IPS-11a (cell line): ENCODE measurements around the gene PSMA7.

Experiments used
- H3K4me3 ChIP-seq: one replicate; pipeline ENCODE4 v1.5.1; 2013; ENCODE audit warnings: low read depth, low read length, control low read depth

PSMA7 gene

GRCh38 chr20:62143081-62143956 lies at the start of gene PSMA7, which contains the start of gene SS18L1:
Gene PSMA7 (minus strand): TSS chr20:62143394. CDS start chr20:62143303, 91 bp downstream.
Gene SS18L1 (plus strand): TSS chr20:62143769. CDS start chr20:62143821, 52 bp downstream.
- H3K4me3 ChIP-seq, result peak within 1 kb of the TSS; percentile 78

- no peak overlapping the region for H3K4me3 ChIP-seq
Observed at GRCh38 chr20:62192635-62193034, 49.4 kb upstream of the PSMA7 start.

DNA sequence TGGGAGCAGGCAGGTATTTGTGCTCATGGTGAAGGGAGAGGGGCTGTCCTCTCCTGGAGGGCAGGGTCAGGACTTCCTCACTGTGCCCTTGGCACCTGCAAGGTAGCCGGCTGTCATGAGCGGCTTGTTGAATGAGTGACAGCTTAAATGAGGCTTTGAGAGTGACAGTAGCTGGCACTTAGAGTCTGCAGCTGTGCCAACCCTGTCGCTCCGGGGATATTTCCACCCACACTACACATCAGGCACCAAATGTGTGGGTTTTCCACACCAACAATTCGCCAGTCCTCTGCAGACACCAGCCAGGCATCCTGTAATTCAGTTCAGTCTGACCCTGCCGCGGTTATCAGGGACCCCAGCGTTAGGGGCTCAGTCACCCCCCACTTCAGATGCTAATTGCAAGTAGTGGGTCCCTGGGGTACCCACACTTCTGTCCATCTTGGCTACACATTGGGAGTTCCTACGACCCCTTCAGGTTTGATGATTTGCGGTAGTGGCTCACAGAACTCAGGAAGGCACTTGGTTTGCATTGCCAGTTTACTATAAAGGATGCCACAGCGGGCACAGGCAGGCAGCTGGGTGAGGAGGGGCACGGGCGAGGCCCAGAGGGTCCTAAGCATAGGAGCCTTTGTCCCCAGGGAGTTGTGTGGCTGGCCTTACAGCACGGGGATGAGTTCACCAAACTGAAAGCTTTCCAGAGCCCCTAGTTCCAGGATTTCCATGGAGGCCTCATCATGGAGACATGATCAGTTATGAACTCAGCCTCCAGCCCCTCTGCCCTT lies 48.8 kb upstream of the PSMA7 start:
- H3K4me3 ChIP-seq, result no peak overlapping the region

- H3K4me3 ChIP-seq, result no peak overlapping the region
Observed at GRCh38 chr20:62190639-62191411, 47.6 kb upstream of the PSMA7 start.

- no peak overlapping the region for H3K4me3 ChIP-seq
Observed at GRCh38 chr20:62186887-62187866, 44.0 kb upstream of the PSMA7 start.

- H3K4me3 ChIP-seq, result no peak overlapping the region
Observed at GRCh38 chr20:62186096-62186426, 42.9 kb upstream of the PSMA7 start.

- peak overlapping the region; percentile 76 for H3K4me3 ChIP-seq
Observed at GRCh38 chr20:62183426-62184142, 40.4 kb upstream of the PSMA7 start.

- H3K4me3 ChIP-seq, result peak within 1 kb of the TSS; percentile 76
Observed at GRCh38 chr20:62182469-62183425, 39.6 kb upstream of the PSMA7 start, which contains the start of gene MTG2. Gene MTG2 (plus strand): TSS chr20:62183028. CDS start chr20:62193421, 10,393 bp downstream.

DNA sequence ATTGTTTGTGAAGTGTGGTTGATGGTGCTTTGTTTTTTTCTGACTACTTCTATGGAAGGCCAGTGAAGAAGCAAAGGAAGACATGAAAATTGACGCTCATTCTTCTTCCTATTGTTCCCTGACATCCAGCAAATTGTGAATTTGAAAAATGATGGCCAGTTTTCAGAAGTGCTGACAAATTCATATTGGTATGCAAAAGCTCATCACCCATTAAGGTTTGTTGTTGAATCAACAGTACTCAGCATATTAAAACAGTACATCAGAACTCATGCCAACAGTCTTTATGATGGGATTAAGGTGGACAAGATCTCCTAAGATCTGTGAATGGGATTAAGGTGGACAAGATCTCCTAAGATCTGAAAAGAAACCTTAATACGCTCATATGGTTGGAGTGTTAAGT lies 38.6 kb upstream of the PSMA7 start:
- peak overlapping the region; percentile 76 for H3K4me3 ChIP-seq

- no peak overlapping the region for H3K4me3 ChIP-seq
Observed at GRCh38 chr20:62179162-62179504, 35.9 kb upstream of the PSMA7 start.

- H3K4me3 ChIP-seq, result no peak overlapping the region
Observed at GRCh38 chr20:62178316-62179161, 35.3 kb upstream of the PSMA7 start.

DNA sequence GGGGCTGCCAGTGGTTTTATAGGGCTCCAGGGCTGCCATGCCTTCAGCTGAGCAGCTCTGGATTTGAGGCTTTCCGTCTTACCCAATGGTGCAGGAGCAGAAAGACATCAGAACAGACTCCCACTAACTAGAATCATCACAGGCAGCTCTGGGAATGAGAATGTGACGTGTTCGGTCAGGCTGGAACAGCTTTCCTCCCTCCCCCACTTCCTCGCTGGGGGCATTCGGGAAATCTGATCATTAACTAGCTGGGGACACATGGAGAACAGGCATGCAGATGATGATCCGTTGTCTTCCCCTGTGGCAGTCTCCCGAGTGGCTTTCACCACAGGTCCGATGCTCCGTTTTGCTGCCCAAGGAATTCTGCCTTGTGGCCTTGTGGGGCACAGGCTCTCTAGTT lies 34.1 kb upstream of the PSMA7 start:
- H3K4me3 ChIP-seq, result no peak overlapping the region

DNA sequence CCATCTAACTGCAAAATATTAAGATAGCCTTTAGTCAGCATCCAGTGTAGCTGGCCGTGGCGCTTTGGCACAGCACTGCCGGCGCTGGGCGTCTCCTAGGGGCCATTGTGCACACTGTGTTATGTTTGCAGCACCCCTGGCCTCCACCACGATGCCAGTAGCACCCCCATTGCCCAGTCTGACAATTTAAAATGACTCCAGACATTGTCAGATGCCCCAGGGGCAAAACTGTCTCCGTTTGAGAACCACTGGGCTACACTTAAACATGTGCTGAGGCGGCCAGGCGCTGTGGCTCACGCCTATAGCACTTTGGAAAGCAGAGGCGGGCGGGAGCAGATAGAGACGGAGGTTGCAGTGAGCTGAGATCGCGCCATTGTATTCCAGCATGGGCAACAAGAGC lies 33.7 kb upstream of the PSMA7 start:
- H3K4me3 ChIP-seq, result no peak overlapping the region

DNA sequence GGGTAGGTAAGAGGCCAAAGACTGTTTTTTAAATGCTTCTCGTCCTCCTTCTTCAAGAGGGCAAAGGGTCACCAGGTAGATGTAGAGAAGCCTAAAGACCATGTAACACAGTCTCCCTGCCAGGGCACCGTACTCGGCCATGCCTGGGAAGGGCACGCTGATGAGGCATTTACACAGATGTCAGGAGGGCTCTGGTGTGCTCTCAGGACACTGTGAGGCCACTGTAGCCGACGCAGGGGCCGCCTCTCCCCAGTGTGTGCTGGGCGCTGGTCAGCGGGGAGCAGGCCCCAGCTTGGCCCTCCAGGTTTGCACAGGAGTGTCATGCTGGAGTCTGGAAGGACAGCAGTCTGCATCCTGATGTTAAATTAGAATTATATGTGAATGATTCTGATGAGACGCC lies 32.5 kb upstream of the PSMA7 start:
- H3K4me3 ChIP-seq, result no peak overlapping the region

DNA sequence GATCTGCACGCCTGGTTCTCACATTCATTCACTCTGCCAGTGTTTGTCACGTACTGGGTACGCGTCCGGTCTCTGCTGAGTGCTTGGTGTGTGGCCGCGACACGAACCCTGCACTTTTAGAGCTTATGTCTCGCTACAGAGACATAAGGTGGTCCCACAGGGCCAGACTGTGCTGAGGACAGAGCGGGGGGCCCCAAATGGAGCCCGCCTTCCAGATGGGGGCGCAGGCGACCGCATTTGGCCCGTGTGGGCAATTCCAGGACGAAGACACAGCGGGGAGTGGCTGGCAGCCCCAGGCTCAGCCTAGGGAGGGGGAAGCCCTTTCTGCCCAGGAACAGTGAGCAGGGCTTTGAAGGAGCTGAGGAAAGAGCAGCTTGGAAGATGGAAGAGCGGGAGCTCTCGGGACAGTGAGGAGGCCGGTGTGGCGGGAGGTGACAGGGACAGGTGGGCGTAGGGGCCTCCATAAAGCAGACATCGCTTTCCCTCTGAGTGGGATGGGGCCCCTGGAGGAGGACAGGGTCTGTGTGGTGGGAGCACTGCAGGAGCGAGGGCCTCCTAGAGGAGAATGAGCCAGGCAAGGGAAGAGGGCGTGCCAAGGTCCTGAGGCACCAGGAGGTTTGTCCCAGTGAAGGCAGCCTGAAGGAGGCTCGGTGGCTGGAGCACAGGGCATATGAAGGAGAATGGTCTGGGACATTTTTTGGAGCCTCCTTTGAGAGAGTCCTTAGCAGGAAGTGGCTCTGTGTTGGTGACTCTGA lies 31.9 kb upstream of the PSMA7 start:
- H3K4me3 ChIP-seq, result no peak overlapping the region

GRCh38 chr20:62174021-62174804 lies 31.0 kb upstream of the PSMA7 start:
- no peak overlapping the region for H3K4me3 ChIP-seq
